Measurements from ENCODE around the gene MYL7. TPM values are rescaled to one million over a fixed set of nuclear protein-coding genes. Genes with fewer than 3 reads are reported as not detected.

Gene MYL7
- polyA plus RNA-seq, 2 of the 4 experiments (the other 2 are of a cell fraction), result not detected

GRCh38 chr7:44112997-44113763, 28.0 kb downstream of the MYL7 start:
- ATAC-seq (peak in 1 of 2 experiments; percentile 4; a peak in 2 of 6 replicates), DNase-seq (ENCODE audit: low read depth in 1 of 2, low spot score in 1 of 2) (no peak), FAIRE-seq (no peak)
- Histone ChIP-seq H3K4me3 (no peak overlapping the region), H3K4me1 (peaks cover 4% of the 10 kb centered on the region; the same call in 1 of the 3 replicates), H3K27ac (no peak overlapping the region), H3K4me2 (peak overlapping the region; percentile 44), H3K9me3 (no peaks in the 10 kb centered on the region)
- ChIA-PET POLR2A (no interaction called here), CTCF (interaction anchor here (0.8 to 1.1 kb wide), 2 partner anchors 11 to 18 kb away, joined by 3 to 4 read pairs; no protein-coding TSS in a partner anchor)
- no peak for TF ChIP-seq REST (IDR thresholded peaks at IDR 0.05)
- TF ChIP-seq NPAS2 (CRISPR knock-in tag; IDR thresholded peaks at IDR 0.05; ENCODE audit: borderline replicate concordance), result no peak
- no peak for TF ChIP-seq HOXA7 (CRISPR knock-in tag; IDR thresholded peaks at IDR 0.05)
- TF ChIP-seq SREBF2 (IDR thresholded peaks at IDR 0.05), result no peak
- no peak for TF ChIP-seq HOXB13 (CRISPR knock-in tag; IDR thresholded peaks at IDR 0.05; ENCODE audit: low read depth)
- no peak for TF ChIP-seq PHF8 (IDR thresholded peaks at IDR 0.05; ENCODE audit: borderline replicate concordance, low read depth)
- TF ChIP-seq CTCF (IDR thresholded peaks at IDR 0.05), result no peak
- 81% methylated on average over 28 of the region's 34 CpGs for WGBS (ENCODE audit: missing lambda C conversion rate)

GRCh38 chr7:44112231-44112996, 28.7 kb downstream of the MYL7 start:
- ChIA-PET CTCF (interaction anchor here (1.1 kb wide), 1 partner anchor 10 kb away, joined by 4 read pairs; no protein-coding TSS in a partner anchor), POLR2A (no interaction called here)
- Histone ChIP-seq H3K4me1 (peaks cover 4% of the 10 kb centered on the region; the same call in 1 of the 3 replicates), H3K27ac (0 out of 6 replicates have a peak overlapping the region, but pooled peaks of 1 of the 2 experiments have one; percentile 11), H3K4me2 (peak overlapping the region; percentile 44), H3K4me3 (no peak overlapping the region), H3K9me3 (no peaks in the 10 kb centered on the region)
- 51% methylated on average over 24 of the region's 41 CpGs for WGBS (ENCODE audit: missing lambda C conversion rate)
- no peak for DNase-seq (ENCODE audit: low read depth in 1 of 2, low spot score in 1 of 2)
- FAIRE-seq, result no peak
- TF ChIP-seq RARB (CRISPR knock-in tag; IDR thresholded peaks at IDR 0.05), result no peak
- TF ChIP-seq PHF8 (IDR thresholded peaks at IDR 0.05; ENCODE audit: borderline replicate concordance, low read depth), result no peak
- no peak for TF ChIP-seq CHD4 (IDR thresholded peaks at IDR 0.05; ENCODE audit: borderline replicate concordance)
- TF ChIP-seq BCL3 (IDR thresholded peaks at IDR 0.05), result no peak
- peak; percentile 26; the same call in 1 of the 2 replicates for TF ChIP-seq MAX (IDR thresholded peaks at IDR 0.05)
- TF ChIP-seq JUN (IDR thresholded peaks at IDR 0.05), result 0 out of 5 replicates have a peak, but pooled peaks of 1 of the 2 experiments have one; percentile 28
- TF ChIP-seq TFCP2L1 (CRISPR knock-in tag; IDR thresholded peaks at IDR 0.05), result no peak
- TF ChIP-seq KDM1A (IDR thresholded peaks at IDR 0.05; ENCODE audit: low read depth), result no peak
- no peak for TF ChIP-seq CBX8 (IDR thresholded peaks at IDR 0.05)
- peak; percentile 13; the same call in 1 of the 2 replicates for TF ChIP-seq GATA3 (IDR thresholded peaks at IDR 0.05; ENCODE audit: borderline replicate concordance)
- TF ChIP-seq MYC (IDR thresholded peaks at IDR 0.05; ENCODE audit: borderline replicate concordance, low read length), result no peak
- TF ChIP-seq EHMT2 (IDR thresholded peaks at IDR 0.05; ENCODE audit: low read depth), result no peak
- TF ChIP-seq ELK1 (IDR thresholded peaks at IDR 0.05; ENCODE audit: low read depth, low read length), result no peak
- no peak for TF ChIP-seq TP53 (CRISPR knock-in tag; IDR thresholded peaks at IDR 0.05)
- peak; percentile 17 to 44; a peak in 3 of 6 replicates for ATAC-seq
